T follicular helper cell (primary cell): ENCODE results near the gene DMPK.
A peak's percentile ranks its signal among the peaks of the same experiment; 100 is the strongest.
"Not testable (repeated sequence)": the region's sequence is repeated elsewhere in the genome, so short reads cannot be mapped to it uniquely, and the experiment has no call there.

ENCODE experiments used
- DNase-seq: peaks from one replicate; pipeline ENCODE4 v3.0.0-alpha.2; 2020; ENCODE audit warnings: low read depth

The DMPK gene

GRCh38 chr19:45745606-45746005 is 36.7 kb downstream of the DMPK start:
- DNase-seq: no peak

GRCh38 chr19:45742969-45743368 is 39.3 kb downstream of the DMPK start:
- no peak for DNase-seq

GRCh38 chr19:45739498-45740439 is 42.5 kb downstream of the DMPK start:
- no peak for DNase-seq

GRCh38 chr19:45733160-45733810 is 49.0 kb downstream of the DMPK start, which contains the start of gene MEIOSIN:
Gene MEIOSIN, plus strand, starts transcription at chr19:45733439. Its CDS starts 1,938 bp downstream, at chr19:45735377.
- DNase-seq: no peak

GRCh38 chr19:45730368-45731288 is 51.7 kb downstream of the DMPK start, which contains the start of gene FBXO46:
Gene FBXO46, minus strand, starts transcription at chr19:45730896. Its CDS starts 17,401 bp downstream, at chr19:45713495.
- DNase-seq: peak; percentile 89

GRCh38 chr19:45729800-45730290 is 52.4 kb downstream of the DMPK start:
- DNase-seq: no peak

- not testable (repeated sequence) for DNase-seq
Measured at GRCh38 chr19:45728683-45729082, 53.6 kb downstream of the DMPK start.

- not testable (repeated sequence) for DNase-seq
Measured at GRCh38 chr19:45720065-45720464, 62.2 kb downstream of the DMPK start.
